HepG2 (cell line): ENCODE results near the gene KSR1. TPM values are rescaled to one million over a fixed set of nuclear protein-coding genes. Genes with fewer than 3 reads are reported as not detected.

Experiments used
- ATAC-seq: fragments of 200-7000 bp; cut with Tn5 transposase; 3 replicates; pipeline ENCODE4 v1.9.1; 2020; ENCODE audit warnings: mild to moderate bottlenecking, moderate library complexity
- BruUV-seq: library from RNA; stranded (reverse); fragments of 400-500 nt; replicated peaks from 2 replicates; lab custom pipeline; 2021; lab: Mats Ljungman, UMichigan
- CTCF ChIA-PET: fragments of 300-600 bp; formaldehyde crosslinking; extraction: SDS; loops from one replicate; lab custom pipeline; 2021; ENCODE audit warnings: low total read pairs, inconsistent platforms, low intra/inter-chr PET ratio; lab: Yijun Ruan, JAX
- POLR2A ChIA-PET: fragments of 350-600 bp; sonication (Branson Sonifier 250); formaldehyde crosslinking; loops from one replicate; lab custom pipeline; 2020; ENCODE audit warnings: antibody characterized with exemption, inconsistent platforms; lab: Yijun Ruan, JAX
- DNase-seq: peaks from one replicate; pipeline ENCODE4 v3.0.0-alpha.2; 2015; ENCODE audit warnings: low spot score
- FAIRE-seq: peaks from 3 replicates; lab custom pipeline; 2011; peaks lifted over from hg19 to GRCh38; lab: Jason Lieb, UNC
- H2AFZ ChIP-seq: one replicate; pipeline ENCODE4 v1.6.1; 2011; ENCODE audit warnings: low read length, inconsistent platforms
- H3K27ac ChIP-seq: fragments of 300-600 bp; 3 replicates; pipeline ENCODE4 v1.8.0; 2011; ENCODE audit warnings: mixed run types, mild to moderate bottlenecking, mixed read lengths, low read length, inconsistent platforms; ENCODE audit not compliant: insufficient read depth; ENCODE audit errors: extremely low read length
- H3K27me3 ChIP-seq, 2 experiments: fragments of 200-600 bp in 1 of 2; 2 replicates in 1 of 2; 3 replicates in 1 of 2; pipeline versions ENCODE4 v1.6.0 to v1.8.0; 2011; ENCODE audit warnings: low read length in 2 of 2, mild to moderate bottlenecking in 2 of 2, moderate library complexity in 2 of 2, inconsistent platforms in 1 of 2; ENCODE audit not compliant: insufficient read depth in 2 of 2, control insufficient read depth in 1 of 2
- H3K36me3 ChIP-seq, 2 experiments: fragments of 200-600 bp in 1 of 2; replicated peaks in 1 of 2; 2 replicates in 1 of 2; 3 replicates in 1 of 2; pipeline versions ENCODE4 v1.5.1 to v1.8.0; 2011; ENCODE audit warnings: low read length in 2 of 2, inconsistent platforms in 1 of 2; ENCODE audit not compliant: insufficient read depth in 2 of 2, control insufficient read depth in 1 of 2
- H3K4me1 ChIP-seq: 2 replicates; pipeline ENCODE4 v1.5.1; 2012; ENCODE audit warnings: low read length, inconsistent platforms; ENCODE audit not compliant: insufficient read depth
- H3K4me2 ChIP-seq: 2 replicates; pipeline ENCODE4 v1.6.0; 2011; ENCODE audit warnings: low read depth, low read length, inconsistent platforms
- H3K4me3 ChIP-seq, 3 experiments: fragments of 200-600 bp in 1 of 3; sonication (generic), shearing (Covaris generic) in 1 of 3; replicated peaks in 1 of 3; 2 replicates each; pipeline ENCODE4 v1.5.1; 2011 to 2016; ENCODE audit warnings: low read length in 3 of 3, inconsistent platforms in 2 of 3, low read depth in 2 of 3, mild to moderate bottlenecking in 2 of 3, control low read depth in 1 of 3, mixed read lengths in 1 of 3; ENCODE audit not compliant: insufficient read depth in 1 of 3
- H3K79me2 ChIP-seq: one replicate; pipeline ENCODE4 v1.6.1; 2011; ENCODE audit warnings: low read length, inconsistent platforms; ENCODE audit not compliant: insufficient read depth
- H3K9ac ChIP-seq: 2 replicates; pipeline ENCODE4 v1.6.0; 2011; ENCODE audit warnings: mild to moderate bottlenecking, low read depth, low read length, inconsistent platforms; ENCODE audit not compliant: insufficient read depth
- H3K9me3 ChIP-seq: 2 replicates; pipeline ENCODE4 v1.5.1; 2012; ENCODE audit warnings: mild to moderate bottlenecking, low read length
- H4K20me1 ChIP-seq: 2 replicates; pipeline ENCODE4 v1.6.0; 2011; ENCODE audit warnings: inconsistent platforms, mild to moderate bottlenecking, low read length, moderate library complexity; ENCODE audit not compliant: insufficient read depth
- ATF3 ChIP-seq: sonication (generic); formaldehyde crosslinking; IDR thresholded peaks from 2 replicates; pipeline ENCODE4 v1.4.0; 2020; ENCODE audit warnings: missing genetic modification reagents
- CBX1 ChIP-seq: IDR thresholded peaks from one replicate; pipeline ENCODE4 v1.6.1; 2016; ENCODE audit warnings: antibody characterized with exemption, low read depth
- CENPX ChIP-seq: sonication (generic); formaldehyde crosslinking; IDR thresholded peaks from 2 replicates; pipeline ENCODE4 v1.9.0; 2021; ENCODE audit warnings: mild to moderate bottlenecking, missing genetic modification reagents, moderate library complexity
- CREB1 ChIP-seq, 2 experiments: fragments of 450-650 bp in 1 of 2; IDR thresholded peaks; 2 replicates each; pipeline ENCODE4 v1.6.1; 2016 to 2017; ENCODE audit warnings: control low read depth in 1 of 2, mild to moderate bottlenecking in 1 of 2, missing compliant biosample characterization in 1 of 2, missing genetic modification characterization in 1 of 2
- HNF4A ChIP-seq: sonication (generic); formaldehyde crosslinking; IDR thresholded peaks from 2 replicates; pipeline ENCODE4 v1.4.0; 2020; ENCODE audit warnings: missing genetic modification reagents
- NCOA5 ChIP-seq: sonication (generic); formaldehyde crosslinking; IDR thresholded peaks from 2 replicates; pipeline ENCODE4 v1.4.0; 2020; ENCODE audit warnings: missing genetic modification reagents
- PPARG ChIP-seq: conservative IDR thresholded peaks from 2 replicates; pipeline ENCODE4 v1.6.1; 2016; ENCODE audit warnings: missing biosample characterization, missing genetic modification reagents
- RNF2 ChIP-seq: fragments of 450-650 bp; conservative IDR thresholded peaks from 2 replicates; pipeline ENCODE4 v1.6.1; 2016; ENCODE audit warnings: low read depth
- TIGD3 ChIP-seq: sonication (generic); formaldehyde crosslinking; IDR thresholded peaks from 2 replicates; pipeline ENCODE4 v1.5.1; 2020; ENCODE audit warnings: mild to moderate bottlenecking, missing genetic modification reagents, borderline replicate concordance
- TRIM22 ChIP-seq: fragments of 450-650 bp; IDR thresholded peaks from 2 replicates; pipeline ENCODE4 v1.6.1; 2017
- ZKSCAN1 ChIP-seq: fragments of 150-350 bp; IDR thresholded peaks from 2 replicates; pipeline ENCODE4 v1.6.1; 2014; ENCODE audit warnings: low read length
- ZNF18 ChIP-seq: sonication (generic); formaldehyde crosslinking; IDR thresholded peaks from 2 replicates; pipeline ENCODE4 v1.8.0; 2022; ENCODE audit warnings: mild to moderate bottlenecking, missing genetic modification reagents; ENCODE audit not compliant: insufficient replicate concordance
- ZNF256 ChIP-seq: sonication (generic); formaldehyde crosslinking; conservative IDR thresholded peaks from 2 replicates; pipeline ENCODE4 v1.4.0; 2020; ENCODE audit warnings: missing genetic modification reagents
- ZNF329 ChIP-seq: sonication (generic); formaldehyde crosslinking; IDR thresholded peaks from 2 replicates; pipeline ENCODE4 v1.9.0; 2021; ENCODE audit warnings: low read depth, mild to moderate bottlenecking, missing genetic modification reagents
- ZNF382 ChIP-seq: sonication (generic); formaldehyde crosslinking; IDR thresholded peaks from 2 replicates; pipeline ENCODE4 v1.5.0; 2020; ENCODE audit warnings: missing genetic modification reagents, mild to moderate bottlenecking, borderline replicate concordance
- ZNF550 ChIP-seq: sonication (generic); formaldehyde crosslinking; IDR thresholded peaks from 2 replicates; pipeline ENCODE4 v1.4.0; 2020; ENCODE audit warnings: mild to moderate bottlenecking, missing genetic modification reagents, borderline replicate concordance
- ZNF563 ChIP-seq: sonication (generic); formaldehyde crosslinking; IDR thresholded peaks from 2 replicates; pipeline ENCODE4 v1.8.0; 2022; ENCODE audit warnings: mild to moderate bottlenecking, moderate library complexity, missing genetic modification reagents
- ZNF672 ChIP-seq: sonication (generic); formaldehyde crosslinking; IDR thresholded peaks from 2 replicates; pipeline ENCODE4 v1.8.1; 2022; ENCODE audit warnings: missing genetic modification reagents
- ZSCAN30 ChIP-seq: sonication (generic); formaldehyde crosslinking; IDR thresholded peaks from 2 replicates; pipeline ENCODE4 v1.5.0; 2020; ENCODE audit warnings: mild to moderate bottlenecking, missing genetic modification reagents
- WGBS: methylation state at CpG from one replicate; pipeline ENCODE4 v1.1.6; 2017; ENCODE audit warnings: low lambda C conversion rate; 5-methylcytosine and 5-hydroxymethylcytosine counted together
- in situ Hi-C: cut with HindIII; loops from 2 replicates; pipeline ENCODE4 v1.10.0; 2017; ENCODE audit warnings: low pct_unique_long_range_greater_than_20kb; ENCODE audit not compliant: extremely low pct_ligation_motif_present
- intact Hi-C: fragments of 100-400 bp; cut with micrococcal nuclease; formaldehyde crosslinking; loops from one replicate; pipeline ENCODE4 v1.10.0; 2022; ENCODE audit not compliant: unreplicated experiment
- polyA plus RNA-seq, 8 experiments: library from polyadenylated mRNA; depleted of rRNA in 3 of 8; stranded (reverse) in 7 of 8; unstranded in 1 of 8; fragments of >200 nt; fragmentation: Illumina TruSeq in 4 of 8; extraction: Trizol in 4 of 8; gene quantifications; 2 replicates each; pipeline versions ENCODE4 v1.2.1 to v1.2.3, GENCODE V29; 2011 to 2016; ENCODE audit warnings: low read depth in 4 of 8, missing spikeins in 1 of 8, mixed read lengths in 1 of 8; ENCODE audit not compliant: insufficient read depth in 1 of 8
- total RNA-seq, 5 experiments: library from RNA; depleted of rRNA; stranded (reverse); fragments of >200 nt; fragmentation: Illumina TruSeq; extraction: Trizol; gene quantifications; 2 replicates each; pipeline ENCODE4 v1.2.3, GENCODE V29; 2016; ENCODE audit warnings: low read depth in 1 of 5
- TF ChIP-seq, protein P1 (sequence below): sonication (generic); formaldehyde crosslinking; IDR thresholded peaks from 2 replicates; pipeline ENCODE4 v1.8.1; 2023; ENCODE audit warnings: missing genetic modification reagents, inconsistent platforms, borderline replicate concordance

The KSR1 gene
- total and polyA plus RNA-seq, 2 of the 13 experiments (the other 11 are each of a cell fraction or from before 2014, with no cell fraction given) = 10.1 to 16.6 TPM

GRCh38 chr17:27422601-27423000, 33.6 kb upstream of the KSR1 start (continued):
- TF ChIP-seq ZNF18 (CRISPR knock-in tag) (no peak), CENPX (CRISPR knock-in tag) (no peak), ZNF563 (CRISPR knock-in tag) (no peak), ZNF550 (CRISPR knock-in tag) (no peak)
- TF ChIP-seq, protein P1, sequence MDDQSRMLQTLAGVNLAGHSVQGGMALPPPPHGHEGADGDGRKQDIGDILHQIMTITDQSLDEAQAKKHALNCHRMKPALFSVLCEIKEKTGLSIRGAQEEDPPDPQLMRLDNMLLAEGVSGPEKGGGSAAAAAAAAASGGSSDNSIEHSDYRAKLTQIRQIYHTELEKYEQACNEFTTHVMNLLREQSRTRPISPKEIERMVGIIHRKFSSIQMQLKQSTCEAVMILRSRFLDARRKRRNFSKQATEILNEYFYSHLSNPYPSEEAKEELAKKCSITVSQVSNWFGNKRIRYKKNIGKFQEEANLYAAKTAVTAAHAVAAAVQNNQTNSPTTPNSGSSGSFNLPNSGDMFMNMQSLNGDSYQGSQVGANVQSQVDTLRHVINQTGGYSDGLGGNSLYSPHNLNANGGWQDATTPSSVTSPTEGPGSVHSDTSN (CRISPR knock-in tag) = no peak

DNA sequence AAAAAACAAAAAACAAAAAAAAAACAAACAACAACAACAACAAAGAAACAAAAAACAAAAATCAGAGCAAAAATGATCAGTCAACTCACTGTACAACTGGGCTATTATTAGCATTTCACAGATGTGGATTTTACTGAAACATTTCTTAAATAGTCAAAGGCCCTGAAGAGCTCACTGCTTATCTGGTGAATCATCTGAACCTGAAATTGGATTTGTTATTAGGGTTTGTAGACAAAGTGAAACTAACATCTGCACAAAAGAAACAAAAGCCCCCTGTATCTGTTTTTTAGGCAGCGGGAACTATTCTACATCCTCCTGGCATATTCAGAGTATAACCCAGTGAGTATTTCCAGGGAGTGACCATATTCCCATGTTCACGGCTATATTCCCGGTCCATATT, 32.6 kb upstream of the KSR1 start:
- Histone ChIP-seq H3K36me3 (no peaks in the 10 kb centered on the region), H3K27ac (no peak overlapping the region), H2AFZ (no peak overlapping the region), H3K9me3 (no peaks in the 10 kb centered on the region)
- no TSS peak for BruUV-seq
- 50% methylated on average over 3 of the region's 3 CpGs for WGBS
- TF ChIP-seq ZNF672 (CRISPR knock-in tag) (no peak), CBX1 (no peak), ZNF382 (CRISPR knock-in tag) (no peak), ATF3 (CRISPR knock-in tag) (no peak), ZNF256 (no peak), NCOA5 (CRISPR knock-in tag) (no peak), PPARG (CRISPR knock-in tag) (no peak), TRIM22 (no peak), HNF4A (no peak), ZNF329 (CRISPR knock-in tag) (no peak), TIGD3 (no peak), ZKSCAN1 (no peak), ZSCAN30 (CRISPR knock-in tag) (no peak), CREB1 (IDR thresholded peaks at IDR 0.05) (no peak), CREB1 (CRISPR knock-in tag; IDR thresholded peaks at IDR 0.05) (no peak), RNF2 (no peak)
- TF ChIP-seq, all 625 proteins: peak for 0
- Histone ChIP-seq H3K9ac (no peak overlapping the region), H3K79me2 (no peaks in the 10 kb centered on the region), H4K20me1 (no peaks in the 10 kb centered on the region), H3K4me1 (no peaks in the 10 kb centered on the region), H3K4me3 (no peak overlapping the region), H3K27me3 (peaks cover 5 to 44% of the 10 kb centered on the region in 2 experiments; a peak in 4 of 5 replicates), H3K4me2 (no peak overlapping the region)
- DNase-seq (no peak), ATAC-seq (no peak), FAIRE-seq (no peak)
- POLR2A ChIA-PET = no interaction called here
- intact Hi-C loops = no loop called here
- in situ Hi-C loops = no loop called here
- CTCF ChIA-PET = no interaction called here
